Neutrophil (primary cell): ENCODE results near the gene FHOD3.

Source experiments
- H3K27ac ChIP-seq: fragments of 200-600 bp; sonication (generic); 2 replicates; pipeline ENCODE4 v1.5.1; 2016; ENCODE audit warnings: mild to moderate bottlenecking, moderate library complexity
- H3K27me3 ChIP-seq: fragments of 200-600 bp; sonication (generic); 2 replicates; pipeline ENCODE4 v1.6.0; 2016; ENCODE audit warnings: mild to moderate bottlenecking
- H3K36me3 ChIP-seq: fragments of 200-600 bp; sonication (generic); 2 replicates; pipeline ENCODE4 v1.5.1; 2017
- H3K4me1 ChIP-seq, 2 experiments: fragments of 200-600 bp in 1 of 2; sonication (generic) in 1 of 2; 1 replicate in 1 of 2; 2 replicates in 1 of 2; pipeline versions ENCODE4 v1.5.1 to v1.6.1; 2013 to 2016; ENCODE audit warnings: low read depth in 1 of 2, low read length in 1 of 2, mild to moderate bottlenecking in 1 of 2, moderate library complexity in 1 of 2; ENCODE audit not compliant: control insufficient read depth in 1 of 2, insufficient read depth in 1 of 2
- H3K4me3 ChIP-seq, 2 experiments: fragments of 200-600 bp in 1 of 2; sonication (generic) in 1 of 2; 1 replicate in 1 of 2; 2 replicates in 1 of 2; pipeline ENCODE4 v1.5.1; 2013 to 2016; ENCODE audit warnings: low read depth in 1 of 2, low read length in 1 of 2, mild to moderate bottlenecking in 1 of 2, moderate library complexity in 1 of 2
- H3K9me3 ChIP-seq: fragments of 200-600 bp; sonication (generic); 2 replicates; pipeline ENCODE4 v1.5.1; 2016
- CTCF ChIP-seq: fragments of 200-600 bp; sonication (generic); IDR thresholded peaks from 2 replicates; pipeline ENCODE4 v1.5.1; 2016; ENCODE audit warnings: antibody characterized with exemption

Gene FHOD3

GRCh38 chr18:36582988-36583745, 285.7 kb downstream of the FHOD3 start:
- Histone ChIP-seq H3K4me3 (no peak overlapping the region), H3K4me1 (no peaks in the 10 kb centered on the region), H3K27ac (no peak overlapping the region), H3K36me3 (no peaks in the 10 kb centered on the region), H3K9me3 (no peaks in the 10 kb centered on the region), H3K27me3 (no peaks in the 10 kb centered on the region)
- TF ChIP-seq CTCF: no peak

GRCh38 chr18:36589857-36590543, 292.5 kb downstream of the FHOD3 start:
- no peaks in the 10 kb centered on the region for H3K9me3 ChIP-seq
- no peaks in the 10 kb centered on the region for H3K27me3 ChIP-seq
- H3K4me1 ChIP-seq: no peaks in the 10 kb centered on the region
- no peaks in the 10 kb centered on the region for H3K36me3 ChIP-seq
- H3K27ac ChIP-seq: no peak overlapping the region
- TF ChIP-seq CTCF: no peak
- no peak overlapping the region for H3K4me3 ChIP-seq

GRCh38 chr18:36590621-36591580, 293.4 kb downstream of the FHOD3 start:
- Histone ChIP-seq H3K4me3 (no peak overlapping the region), H3K9me3 (no peaks in the 10 kb centered on the region), H3K27me3 (no peaks in the 10 kb centered on the region), H3K36me3 (no peaks in the 10 kb centered on the region), H3K27ac (no peak overlapping the region), H3K4me1 (no peaks in the 10 kb centered on the region)
- TF ChIP-seq CTCF: no peak

- no peaks in the 10 kb centered on the region for H3K27me3 ChIP-seq
- TF ChIP-seq CTCF: no peak
- H3K9me3 ChIP-seq: no peaks in the 10 kb centered on the region
- H3K27ac ChIP-seq: no peak overlapping the region
- no peak overlapping the region for H3K4me3 ChIP-seq
- H3K4me1 ChIP-seq: no peaks in the 10 kb centered on the region
- H3K36me3 ChIP-seq: no peaks in the 10 kb centered on the region
Observed at GRCh38 chr18:36592282-36592681, 294.8 kb downstream of the FHOD3 start.

GRCh38 chr18:36593001-36593400, 295.5 kb downstream of the FHOD3 start:
- Histone ChIP-seq H3K9me3 (no peaks in the 10 kb centered on the region), H3K36me3 (no peaks in the 10 kb centered on the region), H3K4me3 (no peak overlapping the region), H3K27ac (no peak overlapping the region), H3K27me3 (no peaks in the 10 kb centered on the region), H3K4me1 (no peaks in the 10 kb centered on the region)
- TF ChIP-seq CTCF: no peak
